Stomach (tissue), 9 donors: Measurements from ENCODE around the gene CYTH3. TPM values are rescaled to one million over a fixed set of nuclear protein-coding genes. Genes with fewer than 3 reads are reported as not detected.

Experiments used
- DNase-seq, 2 donors: peaks; one replicate each; pipeline versions ENCODE4 v3.0.0 to v3.0.0-alpha.2; 2013 to 2019
- H3K27ac ChIP-seq, 5 donors: fragments of 200-600 bp in 4 of 5; sonication (generic) in 4 of 5; one replicate each; pipeline ENCODE4 v1.5.1; 2013 to 2019; ENCODE audit warnings: mild to moderate bottlenecking in 1 of 5, moderate library complexity in 1 of 5
- H3K27me3 ChIP-seq, 3 donors: fragments of 200-600 bp; sonication (generic); one replicate each; pipeline ENCODE4 v1.5.1; 2017 to 2019; ENCODE audit warnings: mixed run types in 1 of 3
- H3K36me3 ChIP-seq, 4 donors: fragments of 200-600 bp; sonication (generic); 1 replicate in 3 of 4; 2 replicates in 1 of 4; pipeline ENCODE4 v1.5.1; 2016 to 2019
- H3K4me1 ChIP-seq, 4 donors: fragments of 200-600 bp; sonication (generic); one replicate each; pipeline ENCODE4 v1.5.1; 2016 to 2019
- H3K4me3 ChIP-seq, 4 donors: fragments of 200-600 bp; sonication (generic) in 3 of 4; one replicate each; pipeline ENCODE4 v1.5.1; 2016 to 2019; ENCODE audit warnings: mild to moderate bottlenecking in 1 of 4
- H3K9me3 ChIP-seq, 4 donors: fragments of 200-600 bp; sonication (generic); one replicate each; pipeline ENCODE4 v1.5.1; 2016 to 2019
- EP300 ChIP-seq: sonication (generic); formaldehyde crosslinking; IDR thresholded peaks from one replicate; pipeline ENCODE4 v1.6.1; 2017; ENCODE audit warnings: antibody characterized with exemption
- POLR2A ChIP-seq, 4 donors: fragments of 450-650 bp; IDR thresholded peaks; one replicate each; pipeline ENCODE4 v1.6.1; 2016; ENCODE audit warnings: antibody characterized with exemption in 4 of 4, control low read depth in 2 of 4, mild to moderate bottlenecking in 1 of 4, moderate library complexity in 1 of 4
- POLR2AphosphoS5 ChIP-seq, 3 donors: sonication (generic); formaldehyde crosslinking; IDR thresholded peaks; one replicate each; pipeline ENCODE4 v1.6.1; 2016; ENCODE audit warnings: antibody characterized with exemption in 3 of 3
- WGBS, 5 donors: extraction: QIAGEN DNeasy Blood & Tissue Kit in 3 of 5; methylation state at CpG; one replicate each; pipeline versions ENCODE4 v1.1.5 to v1.1.7; 2013 to 2018; 5-methylcytosine and 5-hydroxymethylcytosine counted together
- intact Hi-C: fragments of 100-400 bp; cut with DNase I; formaldehyde crosslinking; loops from one replicate; pipeline ENCODE4 v1.15.1; 2023; ENCODE audit warnings: low total_unique reads
- polyA plus RNA-seq, 3 donors: library from polyadenylated mRNA; stranded (reverse); fragments of 200-250 nt; gene quantifications; one replicate each; pipeline ENCODE4 v1.2.3, GENCODE V29; 2013
- total RNA-seq, 5 donors: library from RNA; depleted of rRNA; stranded (reverse); fragments of >200 nt; gene quantifications; one replicate each; pipeline versions ENCODE4 v1.1.0 to v1.2.3, GENCODE V29; 2014 to 2016
- TF ChIP-seq, protein P1 (sequence below), 7 experiments: fragments of 450-650 bp in 4 of 7; fragments of 200-600 bp in 3 of 7; sonication (generic) in 3 of 7; IDR thresholded peaks; one replicate each; pipeline ENCODE4 v1.5.1; 2016 to 2019; ENCODE audit warnings: antibody characterized with exemption in 7 of 7, control low read depth in 2 of 7, mild to moderate bottlenecking in 1 of 7
- donor health status: healthy with polysubstance abuse.
- donor health status: Bipolar disorder and iron deficiency.
- donor health status: healthy.

The CYTH3 gene
- total and polyA plus RNA-seq, 8 donors = 5.1 to 33.8 (median 16.1) TPM

DNA sequence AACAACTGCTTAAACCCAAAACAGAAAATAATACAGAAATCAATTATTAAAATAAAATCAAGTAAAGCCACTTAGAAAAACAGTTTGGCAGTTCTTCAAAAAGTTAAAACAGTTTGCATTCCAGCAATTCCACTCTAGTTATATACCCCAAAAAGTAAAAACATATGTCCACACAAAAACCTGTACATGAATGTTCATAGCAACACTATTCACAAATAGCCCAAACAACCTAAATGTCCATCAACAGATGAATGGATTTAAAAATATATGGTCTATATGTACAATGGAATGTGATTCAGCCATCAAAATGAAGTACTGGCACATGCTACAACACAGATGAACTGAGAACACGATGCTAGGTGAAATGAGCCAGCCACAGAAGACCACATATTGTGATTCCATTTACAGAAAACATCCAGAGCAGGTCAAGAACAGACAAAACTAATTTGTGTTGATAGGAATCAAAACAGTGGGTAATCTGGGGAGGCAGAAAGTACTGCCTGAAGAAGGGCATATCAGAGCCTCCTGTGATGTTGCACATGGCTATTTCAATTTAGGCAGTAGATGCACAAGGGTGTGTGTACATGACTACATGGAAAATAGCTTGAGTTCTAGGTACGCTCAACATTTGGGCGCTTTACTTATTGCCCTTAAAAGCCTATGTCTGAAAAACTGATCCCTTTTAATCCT is 66.3 kb downstream of the CYTH3 start:
- H3K4me3 ChIP-seq = no peak overlapping the region
- DNase-seq = no peak
- H3K4me1 ChIP-seq = peaks cover 0 to 22% (median 7%) of the 10 kb centered on the region in 4 donors
- H3K27me3 ChIP-seq = no peaks in the 10 kb centered on the region
- intact Hi-C loops = no loop called here
- TF ChIP-seq, protein P1, sequence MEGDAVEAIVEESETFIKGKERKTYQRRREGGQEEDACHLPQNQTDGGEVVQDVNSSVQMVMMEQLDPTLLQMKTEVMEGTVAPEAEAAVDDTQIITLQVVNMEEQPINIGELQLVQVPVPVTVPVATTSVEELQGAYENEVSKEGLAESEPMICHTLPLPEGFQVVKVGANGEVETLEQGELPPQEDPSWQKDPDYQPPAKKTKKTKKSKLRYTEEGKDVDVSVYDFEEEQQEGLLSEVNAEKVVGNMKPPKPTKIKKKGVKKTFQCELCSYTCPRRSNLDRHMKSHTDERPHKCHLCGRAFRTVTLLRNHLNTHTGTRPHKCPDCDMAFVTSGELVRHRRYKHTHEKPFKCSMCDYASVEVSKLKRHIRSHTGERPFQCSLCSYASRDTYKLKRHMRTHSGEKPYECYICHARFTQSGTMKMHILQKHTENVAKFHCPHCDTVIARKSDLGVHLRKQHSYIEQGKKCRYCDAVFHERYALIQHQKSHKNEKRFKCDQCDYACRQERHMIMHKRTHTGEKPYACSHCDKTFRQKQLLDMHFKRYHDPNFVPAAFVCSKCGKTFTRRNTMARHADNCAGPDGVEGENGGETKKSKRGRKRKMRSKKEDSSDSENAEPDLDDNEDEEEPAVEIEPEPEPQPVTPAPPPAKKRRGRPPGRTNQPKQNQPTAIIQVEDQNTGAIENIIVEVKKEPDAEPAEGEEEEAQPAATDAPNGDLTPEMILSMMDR (IDR thresholded peaks at IDR 0.05) = no peak
- TF ChIP-seq POLR2AphosphoS5 (IDR thresholded peaks at IDR 0.05) (no peak), POLR2A (IDR thresholded peaks at IDR 0.05) (no peak), EP300 (no peak)
- H3K9me3 ChIP-seq = no peaks in the 10 kb centered on the region
- 63 to 87% (median 71%) methylated on average over 3 of the region's 3 CpGs for WGBS, 5 donors
- peaks cover 0 to 1% (median 0%) of the 10 kb centered on the region in 4 donors for H3K36me3 ChIP-seq
- no peak overlapping the region for H3K27ac ChIP-seq

DNA sequence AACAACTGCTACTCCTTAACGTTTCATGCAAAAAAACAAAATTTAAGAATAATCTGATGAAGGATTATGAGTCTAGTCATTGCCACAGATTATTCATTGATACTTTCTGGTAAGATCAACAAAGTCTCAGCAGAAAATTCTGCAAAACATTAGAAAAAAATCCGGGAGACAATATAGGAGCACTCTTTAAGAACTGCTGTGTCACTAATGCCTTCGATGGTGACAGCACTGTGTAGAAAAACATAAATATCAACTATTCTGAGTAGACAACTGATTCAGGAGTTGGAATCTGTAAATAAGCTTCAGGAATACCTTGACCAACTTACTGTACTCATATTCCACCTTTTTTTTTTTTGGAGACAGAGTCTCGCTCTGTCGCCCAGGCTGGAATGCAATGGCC is 69.0 kb downstream of the CYTH3 start:
- H3K27me3 ChIP-seq = no peaks in the 10 kb centered on the region
- TF ChIP-seq POLR2AphosphoS5 (IDR thresholded peaks at IDR 0.05) = no peak
- no peak for TF ChIP-seq POLR2A (IDR thresholded peaks at IDR 0.05)
- TF ChIP-seq EP300 = no peak
- TF ChIP-seq, protein P1 (IDR thresholded peaks at IDR 0.05) = no peak
- 91 to 95% (median 93%) methylated on average over 5 of the region's 5 CpGs for WGBS, 5 donors
- intact Hi-C loops = no loop called here
- no peak for DNase-seq
- H3K9me3 ChIP-seq = no peaks in the 10 kb centered on the region
- peaks cover 0 to 4% (median 0%) of the 10 kb centered on the region in 4 donors for H3K36me3 ChIP-seq
- H3K4me3 ChIP-seq = no peak overlapping the region
- H3K4me1 ChIP-seq = peaks cover 0 to 14% (median 6%) of the 10 kb centered on the region in 4 donors
- no peak overlapping the region for H3K27ac ChIP-seq

DNA sequence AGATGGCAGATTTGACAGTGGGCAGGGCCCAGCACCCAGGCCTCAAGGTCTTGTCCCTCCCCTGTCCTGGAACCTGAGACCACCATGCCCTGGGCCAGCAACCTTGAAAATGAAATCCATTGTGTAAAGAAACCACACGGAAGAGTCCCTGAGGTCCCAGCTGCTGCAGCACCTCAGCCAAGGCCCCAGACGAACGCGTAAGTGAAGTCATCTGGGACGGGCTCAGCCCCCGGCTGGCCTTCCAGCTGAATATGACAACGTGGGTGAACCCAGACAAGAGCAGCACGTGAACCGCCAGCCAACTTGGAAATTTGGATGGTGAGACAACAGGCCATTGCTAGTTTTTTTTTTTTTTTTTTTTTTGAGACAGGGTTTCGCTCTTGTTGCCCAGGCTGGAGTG is 70.3 kb downstream of the CYTH3 start:
- no peaks in the 10 kb centered on the region for H3K27me3 ChIP-seq
- WGBS, 5 donors = 91 to 97% (median 92%) methylated on average over 9 to 10 of the region's 10 CpGs
- TF ChIP-seq POLR2A (IDR thresholded peaks at IDR 0.05) (no peak), EP300 (no peak), POLR2AphosphoS5 (IDR thresholded peaks at IDR 0.05) (no peak)
- TF ChIP-seq, protein P1 (IDR thresholded peaks at IDR 0.05) = no peak
- peaks cover 0 to 12% (median 4%) of the 10 kb centered on the region in 4 donors for H3K4me1 ChIP-seq
- DNase-seq = no peak
- H3K4me3 ChIP-seq = no peak overlapping the region
- H3K36me3 ChIP-seq = peaks cover 0 to 4% (median 0%) of the 10 kb centered on the region in 4 donors
- no peaks in the 10 kb centered on the region for H3K9me3 ChIP-seq
- intact Hi-C loops = no loop called here
- H3K27ac ChIP-seq = no peak overlapping the region

DNA sequence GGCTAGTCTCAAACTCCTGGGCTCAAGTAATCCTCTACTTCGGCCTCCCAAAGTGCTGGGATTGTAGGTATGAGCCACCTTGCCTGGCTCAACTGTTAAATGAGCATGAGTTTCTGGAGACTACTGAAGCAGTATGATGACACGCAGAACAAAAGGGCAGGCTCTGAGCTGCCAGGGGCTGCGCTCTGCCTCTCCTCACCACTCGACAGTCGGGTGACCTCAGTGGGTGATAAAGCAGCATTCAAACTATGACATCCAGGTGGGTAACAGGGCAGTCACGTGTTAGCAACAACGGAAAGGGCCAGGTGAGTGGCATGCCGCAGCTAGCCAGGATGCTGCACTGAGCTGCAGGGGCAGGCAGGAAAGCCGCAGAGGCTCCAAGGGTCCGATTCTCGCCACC is 71.5 kb downstream of the CYTH3 start:
- WGBS, 5 donors = 92 to 98% (median 96%) methylated on average over 11 of the region's 11 CpGs
- H3K4me1 ChIP-seq = peaks cover 0 to 12% (median under 1%) of the 10 kb centered on the region in 4 donors
- TF ChIP-seq, protein P1 (IDR thresholded peaks at IDR 0.05) = no peak
- TF ChIP-seq POLR2AphosphoS5 (IDR thresholded peaks at IDR 0.05) (no peak), POLR2A (IDR thresholded peaks at IDR 0.05) (no peak), EP300 (no peak)
- no peaks in the 10 kb centered on the region for H3K9me3 ChIP-seq
- H3K36me3 ChIP-seq = peaks cover 0 to 4% (median 0%) of the 10 kb centered on the region in 4 donors
- H3K27me3 ChIP-seq = no peaks in the 10 kb centered on the region
- H3K27ac ChIP-seq = no peak overlapping the region
- intact Hi-C loops = no loop called here
- H3K4me3 ChIP-seq = no peak overlapping the region
- DNase-seq = no peak
